H1 (cell line): ENCODE data around the gene TBX4. TPM values are rescaled to one million over a fixed set of nuclear protein-coding genes. Genes with fewer than 3 reads are reported as not detected.

Source experiments
- BCL11A ChIP-seq, 2 experiments: IDR thresholded peaks; one replicate each; pipeline ENCODE4 v1.6.1; 2011; ENCODE audit warnings: low read depth in 2 of 2, low read length in 2 of 2, mild to moderate bottlenecking in 2 of 2
- CBX5 ChIP-seq: fragments of 300-800, 300-1000 bp; sonication (generic); IDR thresholded peaks from 2 replicates; pipeline ENCODE4 v1.7.1; 2016; ENCODE audit warnings: antibody characterized with exemption, low read length, low read depth
- TAF7 ChIP-seq: optimal IDR thresholded peaks from 2 replicates; pipeline ENCODE3; 2011; ENCODE audit warnings: low read depth, mild to moderate bottlenecking, inconsistent platforms, low read length, moderate library complexity, borderline replicate concordance
- polyA plus RNA-seq, 7 experiments: library from polyadenylated mRNA; depleted of rRNA in 3 of 7; stranded (reverse) in 5 of 7; unstranded in 2 of 7; fragments of >200 nt in 5 of 7; fragments of 200-250 nt in 2 of 7; gene quantifications; 1 replicate in 5 of 7; 2 replicates in 1 of 7; 4 replicates in 1 of 7; pipeline versions ENCODE4 v1.2.1 to v1.2.3, GENCODE V29; 2011 to 2013; ENCODE audit warnings: missing spikeins in 2 of 7, mixed read lengths in 2 of 7
- total RNA-seq: library from RNA; stranded (reverse); fragmentation: NEBNext Ultra II Directional; extraction: Animal tissue kit (Norgen Biotek cat#: 25700); gene quantifications from 2 replicates; pipeline ENCODE4 v1.2.1, GENCODE V29; 2021
- TF ChIP-seq, protein P1 (sequence below): IDR thresholded peaks from 2 replicates; pipeline ENCODE4 v1.6.1; 2012; ENCODE audit warnings: inconsistent platforms

Gene TBX4
- total and polyA plus RNA-seq, 2 of the 8 experiments (the other 6 are each of a cell fraction or from before 2014, with no cell fraction given), result 0.02 TPM; not detected in 1

DNA sequence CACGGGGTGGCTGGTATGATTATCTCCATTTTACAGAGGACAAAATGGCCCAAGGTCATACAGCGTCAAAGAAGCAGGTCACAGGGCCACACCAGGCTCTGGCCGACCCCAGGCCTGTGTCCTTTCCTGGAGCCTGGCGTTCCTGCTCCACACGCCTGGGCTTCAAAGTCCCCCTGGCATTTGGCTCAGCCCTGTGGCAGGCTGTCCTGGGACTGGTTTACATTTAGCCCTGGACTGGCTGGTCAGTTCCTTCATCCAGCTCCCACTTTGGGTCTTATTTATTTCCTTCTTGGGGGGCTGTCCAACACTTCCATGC, 37.3 kb upstream of the TBX4 start (continued):
- TF ChIP-seq CBX5 (no peak), BCL11A (IDR thresholded peaks at IDR 0.05; ENCODE audit: low read depth in 2 of 2, low read length in 2 of 2) (no peak), TAF7 (no peak)
- TF ChIP-seq, protein P1, sequence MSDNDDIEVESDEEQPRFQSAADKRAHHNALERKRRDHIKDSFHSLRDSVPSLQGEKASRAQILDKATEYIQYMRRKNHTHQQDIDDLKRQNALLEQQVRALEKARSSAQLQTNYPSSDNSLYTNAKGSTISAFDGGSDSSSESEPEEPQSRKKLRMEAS, result no peak
